Spleen (tissue), 7 donors: ENCODE results near the gene CACNB3.

Experiments
- CTCF ChIP-seq, 11 experiments: fragments of 200-600 bp in 7 of 11; fragments of 450-650 bp in 4 of 11; sonication (generic) in 4 of 11; IDR thresholded peaks in 8 of 11; conservative IDR thresholded peaks in 3 of 11; 1 replicate in 7 of 11; 2 replicates in 4 of 11; pipeline versions ENCODE4 v1.4.0 to v1.8.0; 2016 to 2021; ENCODE audit warnings: antibody characterized with exemption in 11 of 11, inconsistent platforms in 4 of 11, mild to moderate bottlenecking in 1 of 11
- POLR2A ChIP-seq, 3 donors: fragments of 450-650 bp; IDR thresholded peaks; one replicate each; pipeline ENCODE4 v1.5.1; 2017; ENCODE audit warnings: antibody characterized with exemption in 3 of 3, mild to moderate bottlenecking in 1 of 3
- POLR2AphosphoS5 ChIP-seq, 3 donors: sonication (generic); formaldehyde crosslinking; IDR thresholded peaks; one replicate each; pipeline ENCODE4 v1.5.1; 2017; ENCODE audit warnings: antibody characterized with exemption in 3 of 3
- donor health status: DM: no; HTN: no; CAD: no; lungs with moderate emphysema.
- donor health status: DM: no; HTN: no; CAD: no.
- donor health status: DM: no; HTN: no; CAD: no.

GRCh38 chr12:48800971-48801370, 17.3 kb upstream of the CACNB3 start:
- TF ChIP-seq CTCF (IDR thresholded peaks at IDR 0.05 in 8 of 11, conservative IDR thresholded peaks at IDR 0.05 in 3 of 11) (no peak), POLR2A (IDR thresholded peaks at IDR 0.05) (no peak), POLR2AphosphoS5 (IDR thresholded peaks at IDR 0.05) (no peak)
